GM21529 (cell line): Measurements from ENCODE around the gene POLR2E.

Source experiments
- ATAC-seq: cut with Tn5 transposase; IDR thresholded peaks from one replicate; pipeline ENCODE4 v1.9.1; 2021; ENCODE audit not compliant: unreplicated experiment

The POLR2E gene

GRCh38 chr19:1098177-1099051 lies 3.2 kb upstream of the POLR2E start:
- ATAC-seq = no peak

DNA sequence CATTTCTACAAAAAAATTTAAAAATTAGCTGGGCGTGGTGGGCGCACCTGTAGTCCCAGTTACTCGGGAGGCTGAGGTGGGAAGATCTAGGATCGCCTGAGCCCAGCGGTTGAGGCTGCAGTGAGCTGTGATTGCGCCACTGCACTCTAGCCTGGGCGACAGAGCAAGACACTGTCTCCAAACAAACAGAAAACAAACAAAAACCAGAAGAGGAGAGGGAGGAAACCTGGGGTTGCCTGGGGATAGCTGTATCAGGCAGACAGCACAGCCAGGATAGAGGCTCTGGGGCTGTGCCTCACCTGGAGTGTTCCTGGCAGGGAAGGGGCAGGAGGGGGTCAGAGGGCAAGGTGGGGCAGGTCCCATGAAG lies 2.6 kb upstream of the POLR2E start:
- no peak for ATAC-seq

DNA sequence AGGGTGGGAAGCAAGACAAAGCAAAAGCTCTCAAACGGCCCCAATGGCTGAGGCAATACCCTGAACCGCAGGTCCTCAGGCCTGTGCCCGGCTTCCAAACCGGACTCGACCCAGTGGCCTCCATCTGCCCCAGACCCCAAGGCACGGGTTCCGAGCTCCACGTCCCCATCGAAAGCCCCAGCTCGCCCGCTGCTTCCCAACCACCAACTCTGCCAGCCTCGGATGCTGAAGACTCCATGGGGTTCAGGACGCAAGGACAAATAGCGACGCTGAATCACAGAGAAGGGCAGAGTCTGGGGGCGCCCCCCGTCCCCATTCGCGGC lies 559 bp downstream of the POLR2E start:
- ATAC-seq = no peak

DNA sequence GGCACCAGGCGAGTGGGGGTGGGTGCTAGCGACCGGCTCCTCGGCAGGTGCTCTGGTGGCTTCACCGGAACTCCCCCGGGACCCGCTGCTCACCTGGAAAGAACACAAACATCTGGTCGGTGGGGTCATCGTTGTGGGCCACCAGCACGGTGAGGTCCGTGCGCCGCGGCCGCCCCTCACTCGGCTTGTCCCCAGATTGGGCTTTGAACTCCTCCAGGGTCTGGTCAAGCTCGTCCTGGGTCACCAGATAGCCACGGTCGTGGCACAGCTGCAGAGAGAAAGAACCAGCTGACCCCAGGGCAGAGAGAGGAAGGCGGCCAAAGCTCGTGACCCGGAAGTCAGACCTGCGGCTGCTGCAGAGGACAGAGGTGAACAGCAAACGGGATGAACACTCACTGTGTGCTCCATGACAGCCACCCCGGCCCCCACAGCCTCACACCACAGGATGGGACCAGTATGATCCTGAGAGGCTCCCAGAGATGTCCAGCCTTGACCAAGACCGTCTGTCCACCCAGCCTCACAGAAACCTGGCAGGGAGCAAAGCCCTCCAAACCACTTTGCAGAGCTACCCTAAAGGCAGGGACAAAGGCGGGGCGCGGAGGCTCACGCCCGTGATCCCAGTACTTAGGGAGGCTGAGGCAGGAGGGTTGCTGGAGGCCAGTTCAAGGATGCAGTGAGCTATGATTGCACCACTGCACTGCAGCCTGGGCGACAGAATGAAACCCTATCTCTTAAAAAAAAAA lies 1.2 kb downstream of the POLR2E start:
- no peak for ATAC-seq

DNA sequence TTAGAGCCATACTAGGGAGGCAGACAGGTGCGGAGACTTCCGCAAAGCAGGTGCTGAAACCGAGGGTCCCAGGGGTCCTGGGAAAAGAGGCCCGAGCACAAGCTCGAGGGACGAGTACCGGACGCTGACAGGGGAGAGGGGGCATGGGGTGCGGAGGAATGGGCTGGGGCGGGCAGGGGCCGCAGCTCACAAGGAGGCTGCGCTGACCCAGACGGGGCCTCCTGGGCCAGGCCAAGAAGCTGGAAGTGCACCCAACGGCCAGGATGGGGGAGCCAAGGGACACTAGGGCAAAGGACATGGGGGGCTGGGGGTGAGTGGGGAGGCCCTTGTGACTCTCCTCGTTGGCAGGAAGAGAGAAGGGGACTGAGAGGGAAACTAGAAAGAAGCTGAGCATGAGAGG lies 1.8 kb downstream of the POLR2E start:
- no peak for ATAC-seq

DNA sequence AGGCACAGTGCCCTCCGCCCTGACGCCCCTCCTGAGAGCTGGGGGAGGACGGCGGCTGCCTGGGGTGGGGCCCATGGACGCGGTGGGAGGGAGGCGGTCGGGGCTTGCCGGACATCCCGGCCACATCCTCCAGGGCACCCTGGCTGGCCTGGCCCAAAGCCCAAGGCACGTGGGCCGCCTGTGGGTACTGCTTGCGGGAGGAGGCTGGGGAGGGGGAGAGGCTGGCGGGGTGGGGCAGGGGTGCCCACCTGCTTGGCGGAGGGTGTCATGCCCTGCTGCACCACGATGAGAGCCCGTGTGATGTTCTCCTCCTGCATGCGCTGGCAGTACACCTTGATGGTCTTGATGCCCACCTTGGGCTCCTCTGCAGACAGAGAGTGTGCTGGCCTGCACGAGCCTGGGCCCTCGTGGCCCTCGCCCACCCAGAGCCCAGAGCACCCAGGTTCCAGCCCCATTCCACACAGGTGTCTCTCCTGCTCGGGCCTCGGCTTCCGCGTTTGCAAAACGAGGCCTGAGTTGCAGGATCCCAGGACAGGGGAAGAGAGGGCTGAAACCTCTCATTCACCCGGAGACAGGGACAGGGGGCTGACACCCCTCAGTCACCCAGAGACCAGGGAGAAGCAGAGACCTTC lies 3.5 kb downstream of the POLR2E start:
- ATAC-seq = no peak

DNA sequence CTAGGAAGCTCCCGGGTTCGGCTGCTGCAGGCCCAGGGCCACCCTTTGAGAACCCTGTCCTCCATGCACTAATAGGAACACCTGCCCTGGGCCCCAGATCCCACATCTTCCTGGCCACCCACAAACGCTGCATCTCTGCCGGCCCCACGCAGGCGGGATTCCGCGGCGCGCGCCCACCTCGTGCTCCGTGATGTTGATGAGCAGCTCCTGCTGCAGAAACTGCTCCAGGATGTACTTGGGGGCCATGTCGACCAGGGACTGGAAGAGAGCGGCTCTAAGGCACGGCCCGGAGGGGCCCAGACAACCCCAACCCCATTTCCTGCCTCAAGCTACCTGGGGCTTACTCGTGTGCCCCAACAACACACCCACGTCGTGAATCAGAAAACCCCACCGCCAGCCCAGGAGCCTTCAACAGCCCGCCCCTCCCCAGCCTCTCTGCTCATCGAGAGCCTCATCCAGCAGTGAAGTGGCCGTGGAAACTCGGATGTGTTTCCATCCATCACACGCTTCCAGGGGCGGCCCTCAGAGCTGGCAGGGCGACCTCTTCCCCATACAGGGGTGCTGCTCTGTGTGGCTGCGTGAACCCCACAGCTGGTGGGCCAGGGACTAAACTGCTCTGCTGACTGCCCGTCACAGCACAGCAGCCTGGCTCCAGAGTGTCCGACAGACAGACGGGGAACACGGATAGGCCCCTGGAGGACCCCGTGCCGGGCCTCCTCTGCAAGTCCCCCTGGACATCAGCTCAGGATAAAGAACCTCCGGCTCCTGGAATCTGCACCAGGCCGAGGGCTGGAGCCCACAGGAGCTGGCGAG lies 4.2 kb downstream of the POLR2E start:
- no peak for ATAC-seq

DNA sequence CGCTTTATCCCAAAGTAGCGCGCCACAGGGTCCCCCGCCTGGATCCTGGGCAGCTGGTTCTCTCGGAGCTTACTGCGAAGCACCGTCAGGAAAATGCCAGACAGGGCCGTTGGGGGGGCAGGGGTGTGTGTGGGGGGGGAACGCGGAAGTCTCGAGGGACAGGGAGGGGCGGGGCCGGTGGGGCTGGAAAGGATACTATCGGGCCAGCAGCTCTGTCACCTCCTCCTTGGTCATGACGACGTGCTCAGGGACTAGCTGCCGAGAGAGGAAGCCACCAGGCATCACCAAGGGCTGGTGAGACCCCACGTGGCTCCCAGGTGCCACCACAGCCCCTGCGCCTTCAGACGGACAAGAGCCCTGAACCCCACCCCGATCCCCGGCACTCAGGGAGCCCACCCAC lies 5.3 kb downstream of the POLR2E start:
- no peak for ATAC-seq

DNA sequence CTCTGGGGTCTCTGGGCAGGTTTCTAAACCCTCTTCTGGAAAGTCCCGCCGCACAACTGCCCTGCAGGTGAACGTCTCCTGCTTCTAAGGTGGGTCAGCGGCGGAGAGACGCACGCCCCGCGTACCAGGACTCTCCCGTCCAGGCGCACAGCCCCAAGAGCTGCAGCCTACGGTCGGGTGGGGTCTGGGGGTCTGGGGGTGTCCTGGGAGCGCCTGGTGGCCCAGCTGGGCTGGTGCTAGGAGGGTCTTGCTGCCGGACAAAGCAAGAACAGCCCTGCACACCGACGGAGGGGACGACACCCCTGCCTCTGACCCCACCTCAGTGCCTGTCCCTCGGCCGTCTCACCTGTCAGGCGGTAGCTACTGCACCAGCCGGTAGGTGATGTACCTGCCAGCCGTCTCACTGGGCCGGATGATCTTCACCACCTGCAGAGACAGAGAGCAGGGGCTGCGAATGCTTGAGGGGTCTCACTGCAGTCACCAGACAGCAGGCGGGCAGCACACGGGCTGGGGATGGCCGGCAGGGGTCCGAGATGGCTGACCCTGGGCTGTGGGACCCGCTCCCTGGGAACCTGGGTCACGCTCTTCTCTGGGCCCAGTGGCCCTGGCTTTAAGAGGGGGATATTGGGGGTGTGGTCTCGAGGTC lies 5.9 kb downstream of the POLR2E start:
- ATAC-seq = no peak

DNA sequence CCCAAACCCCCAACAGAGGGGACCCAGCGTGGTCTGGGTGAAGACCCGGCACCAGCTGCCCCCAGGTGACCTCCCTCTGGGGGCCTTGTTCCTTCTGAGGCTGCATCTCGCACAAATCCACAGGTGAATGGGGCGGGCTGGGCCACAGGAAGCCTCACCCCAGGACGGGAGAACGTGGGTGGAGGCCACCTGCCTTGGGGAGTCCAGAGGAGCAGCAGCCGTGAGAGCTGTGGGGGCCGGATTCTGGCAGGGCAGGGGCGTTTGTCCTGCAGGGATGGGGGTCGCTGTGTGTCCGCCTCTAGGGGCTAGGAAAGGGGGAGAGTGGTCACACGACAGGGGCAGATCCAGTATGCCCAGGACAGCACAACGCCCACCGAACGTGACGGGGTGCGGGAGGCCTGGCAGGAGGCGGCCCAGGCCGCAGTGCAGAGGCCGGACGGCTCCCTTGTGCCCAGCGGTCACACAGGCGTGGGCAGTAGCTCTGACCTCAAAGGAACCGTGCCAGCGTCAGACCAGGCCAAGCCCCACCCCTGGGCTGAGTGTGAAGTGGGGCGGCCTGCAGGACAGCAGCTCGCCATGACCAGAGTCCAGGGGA lies 6.7 kb downstream of the POLR2E start:
- ATAC-seq = no peak

- no peak for ATAC-seq
Observed at GRCh38 chr19:1087813-1088415, 7.3 kb downstream of the POLR2E start.

GRCh38 chr19:1086613-1087012 lies 8.6 kb downstream of the POLR2E start:
- ATAC-seq = no peak

DNA sequence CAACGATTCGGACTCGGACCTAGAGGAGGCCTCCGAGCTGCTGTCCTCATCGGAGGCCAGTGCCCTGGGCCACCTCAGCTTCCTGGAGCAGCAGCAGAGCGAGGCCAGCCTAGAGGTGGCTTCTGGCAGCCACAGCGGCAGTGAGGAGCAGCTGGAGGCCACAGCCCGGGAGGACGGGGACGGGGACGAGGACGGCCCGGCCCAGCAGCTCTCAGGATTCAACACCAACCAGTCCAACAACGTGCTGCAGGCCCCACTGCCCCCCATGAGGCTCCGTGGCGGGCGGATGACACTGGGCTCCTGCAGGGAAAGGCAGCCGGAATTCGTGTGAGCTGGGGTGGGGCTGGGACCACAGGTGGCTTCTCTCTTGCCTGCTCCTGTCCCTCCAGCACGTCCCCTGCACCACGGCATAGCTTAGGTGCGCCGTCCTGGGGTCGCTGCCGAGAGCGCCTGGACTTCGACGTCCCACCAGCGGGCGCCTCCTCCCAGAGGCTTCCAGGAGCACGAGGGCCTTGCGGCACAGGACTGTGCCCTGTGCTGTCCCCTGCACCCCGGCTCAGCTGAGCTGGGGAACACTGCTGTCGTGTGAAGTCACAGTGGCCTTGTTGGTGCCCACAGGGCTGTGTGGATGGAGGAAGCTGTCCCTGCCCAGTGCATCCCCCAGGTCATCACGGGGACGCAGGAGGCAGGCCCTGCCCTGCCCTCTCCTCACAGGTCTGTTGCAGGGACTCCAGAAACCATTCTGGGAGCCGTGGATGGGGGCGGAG lies 9.3 kb downstream of the POLR2E start:
- no peak for ATAC-seq

GRCh38 chr19:1085053-1085658 lies 10.0 kb downstream of the POLR2E start:
- ATAC-seq = no peak

GRCh38 chr19:1084024-1084868 lies 10.9 kb downstream of the POLR2E start:
- no peak for ATAC-seq

DNA sequence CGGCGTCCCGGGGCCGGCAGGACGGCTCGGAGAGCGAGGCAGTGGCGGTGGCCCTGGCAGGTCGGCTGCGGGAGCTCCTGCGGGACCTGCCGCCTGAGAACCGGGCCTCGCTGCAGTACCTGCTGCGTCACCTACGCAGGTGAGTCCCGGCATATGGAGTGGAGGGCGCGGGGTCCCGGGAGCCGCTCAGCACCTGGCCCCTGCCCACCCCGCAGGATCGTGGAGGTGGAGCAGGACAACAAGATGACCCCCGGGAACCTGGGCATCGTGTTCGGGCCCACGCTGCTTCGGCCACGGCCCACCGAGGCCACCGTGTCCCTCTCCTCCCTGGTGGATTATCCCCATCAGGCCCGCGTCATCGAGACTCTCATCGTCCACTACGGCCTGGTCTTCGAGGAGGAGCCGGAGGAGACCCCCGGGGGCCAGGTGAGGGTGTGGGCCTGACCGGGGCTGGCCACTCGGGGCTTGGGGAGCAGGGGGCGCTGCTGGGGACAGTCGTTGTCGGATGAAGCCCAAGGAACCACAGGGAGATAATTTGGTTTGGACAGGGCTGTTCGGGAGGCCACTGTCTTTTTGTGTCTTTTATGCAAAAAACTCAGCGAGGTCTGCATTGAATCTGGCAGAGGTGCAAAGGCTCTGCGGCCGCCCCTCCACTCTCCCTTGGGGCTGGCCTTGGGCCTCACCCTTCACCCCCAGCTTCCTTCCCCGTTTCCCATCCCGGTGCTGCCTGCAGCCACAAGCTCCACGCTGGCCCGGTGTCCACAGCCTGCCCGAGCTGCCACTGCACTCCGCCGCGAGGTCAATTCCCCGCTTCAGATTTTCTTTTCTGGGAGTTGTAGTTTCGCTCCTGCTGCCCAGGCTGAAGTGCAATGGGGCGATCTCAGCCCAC lies 12.0 kb downstream of the POLR2E start:
- ATAC-seq = no peak
